CD4-positive, alpha-beta T cell treated with Interleukin-4 for 1 hour (primary cell): ENCODE measurements around the gene SMIM13.
"Not testable (repeated sequence)": the region's sequence is repeated elsewhere in the genome, so short reads cannot be mapped to it uniquely, and the experiment has no call there.

ENCODE experiments used
- DNase-seq, 2 donors: peaks; one replicate each; pipeline ENCODE4 v3.0.0-alpha.2; 2020 to 2022

Gene SMIM13

DNA sequence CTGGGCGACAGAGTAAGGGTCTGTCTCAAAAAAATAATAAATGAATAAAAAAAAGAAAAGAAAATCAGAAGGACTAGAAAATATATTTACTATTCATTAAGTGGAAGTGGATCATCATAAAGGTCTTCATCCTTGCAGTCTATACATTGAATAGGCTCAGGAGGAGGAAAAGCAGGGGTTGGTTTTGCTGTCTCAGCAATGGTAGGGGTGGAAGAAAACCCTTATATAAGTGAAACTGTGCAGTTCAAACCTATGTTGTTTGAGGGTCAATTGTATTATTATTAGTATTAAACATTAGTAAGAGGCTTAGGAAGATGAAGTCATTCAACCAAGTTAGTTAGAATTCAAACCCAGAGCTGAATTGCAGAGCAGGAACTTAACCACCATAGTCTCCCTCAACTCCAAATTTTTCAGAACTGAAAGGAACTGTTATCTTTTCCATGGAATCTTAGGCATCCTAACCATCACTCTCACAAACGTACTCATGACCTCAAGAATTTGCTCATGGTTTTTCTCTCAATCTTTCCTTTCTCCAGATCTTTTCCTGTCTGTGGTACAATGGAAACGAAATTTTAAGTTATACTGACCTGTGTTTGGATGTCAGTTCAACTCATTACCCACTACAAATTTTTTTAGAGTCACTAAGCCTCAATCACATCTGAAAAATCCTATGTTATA is 7.7 kb upstream of the SMIM13 start:
- no peak for DNase-seq

DNA sequence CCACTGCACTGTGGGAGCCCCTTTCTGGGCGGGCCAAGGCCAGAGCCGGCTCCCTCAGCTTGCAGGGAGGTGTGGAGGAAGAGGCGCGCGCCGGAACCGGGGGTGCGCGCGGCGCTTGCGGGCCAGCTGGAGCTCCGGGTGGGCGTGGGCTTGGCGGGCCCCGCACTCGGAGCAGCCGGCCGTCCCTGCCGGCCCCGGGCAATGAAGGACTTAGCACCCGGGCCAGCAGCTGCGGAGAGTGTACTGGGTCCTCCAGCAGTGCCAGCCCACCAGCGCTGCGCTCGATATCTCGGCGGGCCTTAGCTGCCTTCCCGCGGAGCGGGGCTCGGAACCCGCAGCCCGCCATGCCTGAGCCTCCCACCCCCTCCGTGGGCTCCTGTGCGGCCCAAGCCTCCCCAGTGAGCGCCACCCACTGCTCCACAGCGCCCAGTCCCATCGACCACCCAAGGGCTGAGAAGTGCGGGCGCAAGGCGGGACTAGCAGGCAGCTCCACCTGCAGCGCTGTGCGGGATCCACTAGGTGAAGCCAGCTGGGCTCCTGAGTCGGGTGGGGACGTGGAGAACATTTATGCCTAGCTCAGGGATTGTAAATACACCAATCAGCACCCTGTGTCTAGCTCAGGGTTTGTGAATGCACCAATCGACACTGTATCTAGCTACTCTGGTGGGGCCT is 6.4 kb upstream of the SMIM13 start:
- DNase-seq, result not testable (repeated sequence)

DNA sequence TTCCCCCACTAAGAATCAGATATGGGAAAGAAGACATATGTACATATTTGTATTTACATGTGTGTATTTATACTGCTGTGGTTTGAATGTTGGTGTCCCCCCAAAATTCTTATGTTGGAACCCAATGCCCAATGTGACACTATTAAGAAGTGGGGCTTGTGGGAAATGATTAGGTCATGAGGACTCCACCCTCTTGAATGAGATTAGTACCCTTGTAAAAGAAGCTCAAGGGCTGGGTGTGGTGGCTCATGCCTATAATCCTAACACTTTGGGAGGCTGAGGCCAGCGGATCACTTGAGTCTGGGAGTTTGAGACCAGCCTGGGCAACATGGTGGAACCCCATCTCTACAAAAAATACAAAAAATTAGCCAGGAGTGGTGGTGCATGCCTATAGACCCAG is 3.9 kb upstream of the SMIM13 start:
- DNase-seq, result no peak

DNA sequence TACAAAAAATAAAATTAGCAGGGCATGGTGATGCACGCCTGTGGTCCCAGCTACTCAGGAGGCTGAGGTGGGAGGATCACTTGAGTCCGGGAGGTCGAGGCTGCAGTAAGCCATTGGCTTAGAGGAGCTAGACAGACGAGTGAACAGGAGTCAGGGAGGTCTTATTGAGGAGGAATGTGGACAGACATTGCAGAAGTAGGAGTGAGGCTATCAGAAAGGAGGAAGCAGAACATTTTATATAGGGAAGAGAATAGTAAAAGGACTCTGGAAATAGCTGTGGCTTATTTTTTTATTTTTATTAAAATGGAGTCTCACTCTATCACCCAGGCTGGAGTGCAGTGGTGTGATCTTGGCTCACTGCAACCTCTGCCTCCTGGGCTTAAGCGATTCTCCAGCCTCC is 2.5 kb upstream of the SMIM13 start:
- not testable (repeated sequence) for DNase-seq

DNA sequence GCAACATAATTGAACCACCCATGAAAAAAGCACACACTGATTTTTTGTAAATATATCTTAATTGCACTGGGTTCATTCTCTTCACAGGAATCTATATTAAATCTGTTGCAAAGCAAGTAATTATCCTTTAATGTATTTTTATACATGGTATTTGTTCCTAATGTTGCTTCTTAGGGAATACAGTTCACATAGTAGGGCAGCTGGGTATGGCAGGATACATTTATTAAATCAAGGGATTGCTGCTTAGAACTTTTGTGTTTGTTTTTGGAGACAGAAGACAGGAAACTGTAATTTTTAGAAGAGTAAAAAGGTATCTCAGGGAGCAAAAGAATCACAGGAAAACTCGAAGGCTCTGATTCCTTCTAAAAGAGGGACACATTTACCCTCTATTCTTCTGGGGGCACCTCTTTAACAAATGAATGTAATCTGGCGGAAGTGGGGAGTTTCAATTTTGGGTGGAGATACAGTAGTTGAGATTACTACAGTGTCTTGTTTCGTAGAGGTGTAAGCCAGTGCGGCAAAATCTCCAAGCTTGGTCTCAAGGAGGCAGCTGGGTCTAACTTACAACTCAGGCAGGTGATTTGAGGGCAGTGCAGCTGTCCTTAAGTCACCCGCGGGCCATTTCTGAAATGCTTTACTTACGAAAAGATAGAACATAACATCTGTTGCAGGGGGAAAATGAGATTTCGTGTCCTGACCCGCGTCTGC is 812 bp upstream of the SMIM13 start:
- DNase-seq, result peak in 1 of 2 donors; percentile 54

DNA sequence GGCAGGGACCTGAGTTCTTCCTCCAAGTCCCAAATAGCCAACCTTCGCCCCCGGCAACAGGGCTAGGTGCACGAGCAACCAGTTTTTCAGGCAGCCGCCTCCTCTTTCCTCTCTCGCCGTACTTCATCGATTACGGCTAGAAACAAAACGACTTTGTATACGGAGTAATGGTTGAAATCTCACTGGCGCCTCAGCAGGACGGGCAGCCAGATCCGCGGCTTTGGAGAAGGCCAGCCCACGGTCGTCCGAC is 333 bp upstream of the SMIM13 start:
- DNase-seq, result no peak

DNA sequence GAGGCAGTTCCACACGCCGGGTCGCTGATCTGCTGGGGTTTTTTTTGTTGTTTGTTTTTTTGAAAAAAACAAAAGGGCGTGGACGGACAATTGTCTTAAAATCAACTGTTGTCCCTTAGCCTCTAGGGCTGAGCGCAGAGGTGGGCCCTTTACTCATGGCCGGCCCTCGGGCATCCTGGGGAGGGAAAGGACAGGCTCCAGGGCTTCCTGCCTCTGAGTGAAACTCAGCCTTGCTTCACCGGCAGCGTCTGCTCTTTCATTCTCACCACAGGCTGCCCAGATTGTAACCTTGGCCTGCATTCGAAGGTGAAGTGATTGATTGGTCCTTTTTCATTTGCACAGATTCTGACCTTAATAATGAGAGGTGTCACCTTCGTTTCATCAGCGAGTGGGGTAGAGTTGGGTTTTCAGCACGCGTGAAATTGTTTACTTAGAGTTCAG is 797 bp downstream of the SMIM13 start:
- DNase-seq, result peak; percentile 27 to 50

DNA sequence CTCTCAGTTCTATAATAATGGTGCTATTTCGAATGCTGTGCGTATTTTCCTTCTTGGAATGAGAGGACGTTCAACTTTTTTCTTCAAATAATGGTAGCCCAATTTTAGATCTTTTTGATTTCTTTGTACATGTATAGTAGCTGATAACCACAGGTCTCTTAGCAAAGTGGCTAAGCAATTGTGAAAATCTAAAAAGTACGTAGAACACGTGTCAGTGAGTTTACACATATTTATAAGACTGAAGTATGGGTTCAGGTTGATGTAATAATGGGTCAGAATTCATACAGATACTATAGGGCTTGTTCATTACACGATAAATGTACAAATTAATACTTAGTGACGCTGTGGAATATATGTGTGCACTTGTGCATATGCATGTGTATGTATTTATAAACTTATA is 1.3 kb downstream of the SMIM13 start:
- DNase-seq, result no peak

DNA sequence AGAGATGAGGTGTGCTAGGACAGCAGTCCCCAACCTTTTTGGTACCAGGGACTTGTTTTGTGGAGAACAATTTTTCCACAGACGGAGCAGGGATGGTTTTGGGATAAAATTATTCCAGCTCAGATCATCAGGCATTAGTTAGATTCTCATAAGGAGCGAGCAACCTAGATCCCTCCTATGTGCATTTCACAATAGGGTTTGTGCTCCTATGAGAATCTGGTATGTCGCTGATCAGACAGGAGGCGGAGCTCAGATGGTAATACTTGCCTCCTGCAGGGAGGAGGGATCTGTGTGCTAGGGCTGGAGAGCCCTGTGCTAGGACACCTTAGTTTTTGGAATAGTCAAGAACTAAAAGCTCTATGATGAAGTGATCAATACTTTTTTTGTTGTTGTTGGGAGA is 2.5 kb downstream of the SMIM13 start:
- DNase-seq, result no peak

DNA sequence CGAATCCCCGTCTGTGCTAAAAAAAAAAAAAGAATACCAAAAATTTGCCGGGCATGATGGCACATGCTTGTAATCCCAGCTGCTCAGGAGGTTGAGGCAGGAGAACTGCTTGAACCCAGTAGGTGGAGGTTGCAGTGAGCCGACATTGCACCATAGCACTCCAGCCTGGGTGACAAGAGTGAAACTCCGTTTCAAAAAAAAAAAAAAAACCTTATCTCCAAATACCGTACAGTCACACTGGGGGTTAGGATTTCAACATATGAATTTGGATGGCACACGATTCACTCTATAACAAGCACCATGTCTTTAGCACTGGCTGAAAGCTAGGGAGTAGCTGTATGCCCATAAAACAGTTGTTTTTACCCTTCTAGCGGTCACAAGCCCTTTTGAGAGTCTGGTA is 3.8 kb downstream of the SMIM13 start:
- DNase-seq, result no peak

DNA sequence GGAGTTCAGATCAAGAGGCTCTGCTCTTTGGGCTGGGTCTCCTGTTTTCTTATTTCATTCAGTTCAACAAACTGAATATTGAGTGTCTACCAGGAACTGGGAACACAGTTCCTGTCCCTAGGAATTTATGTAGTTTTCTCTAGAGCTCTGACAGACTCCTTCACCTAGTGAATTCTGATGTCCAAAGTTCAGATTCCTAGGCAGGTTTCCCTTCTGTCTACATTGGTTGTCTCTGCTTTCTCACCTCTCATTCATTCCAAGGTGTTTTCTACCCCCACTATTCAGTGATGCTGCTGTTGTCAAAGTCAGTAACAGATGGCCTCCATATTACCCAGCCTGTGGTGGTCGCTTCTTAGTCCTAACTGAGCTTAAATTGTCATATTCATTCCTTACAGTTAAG is 4.4 kb downstream of the SMIM13 start:
- DNase-seq, result no peak

DNA sequence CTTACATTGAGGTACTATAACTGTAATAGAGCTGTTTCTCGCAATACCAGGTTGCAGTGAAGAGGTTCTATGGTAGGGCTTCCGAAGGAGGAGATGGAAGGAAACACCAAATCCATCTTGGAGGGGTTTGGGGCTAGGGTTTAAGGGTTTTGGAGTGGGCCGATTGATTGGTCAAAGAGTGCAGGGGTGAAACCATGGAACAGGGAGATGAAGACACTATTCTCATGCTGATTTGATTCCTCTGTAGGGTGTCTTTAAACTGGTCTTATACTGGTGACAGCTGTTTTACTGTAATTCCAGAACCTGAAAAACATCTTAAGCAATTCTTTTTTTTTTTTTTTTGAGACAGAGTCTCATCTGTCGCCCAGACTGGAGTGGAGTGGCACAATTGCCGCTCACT is 7.8 kb downstream of the SMIM13 start:
- no peak for DNase-seq

DNA sequence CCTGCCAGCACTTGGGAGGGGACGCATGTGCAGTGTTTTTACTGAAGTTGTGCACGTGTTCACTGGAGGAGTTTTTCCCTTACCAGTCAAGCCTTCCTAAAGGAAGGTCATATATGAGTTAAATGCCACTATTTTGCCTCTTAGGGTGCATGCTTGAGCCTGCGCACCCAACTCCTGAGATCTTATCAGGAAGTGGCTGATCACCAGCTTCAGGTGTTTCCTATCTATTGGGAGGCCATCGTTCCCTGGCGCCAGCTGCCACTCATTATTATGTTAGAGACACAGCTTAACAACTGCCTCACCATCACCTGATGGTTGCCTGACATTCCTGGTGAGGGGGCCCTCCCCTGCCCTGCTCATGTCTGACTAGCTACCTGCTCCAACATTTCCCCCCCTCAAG is 9.4 kb downstream of the SMIM13 start:
- no peak for DNase-seq

DNA sequence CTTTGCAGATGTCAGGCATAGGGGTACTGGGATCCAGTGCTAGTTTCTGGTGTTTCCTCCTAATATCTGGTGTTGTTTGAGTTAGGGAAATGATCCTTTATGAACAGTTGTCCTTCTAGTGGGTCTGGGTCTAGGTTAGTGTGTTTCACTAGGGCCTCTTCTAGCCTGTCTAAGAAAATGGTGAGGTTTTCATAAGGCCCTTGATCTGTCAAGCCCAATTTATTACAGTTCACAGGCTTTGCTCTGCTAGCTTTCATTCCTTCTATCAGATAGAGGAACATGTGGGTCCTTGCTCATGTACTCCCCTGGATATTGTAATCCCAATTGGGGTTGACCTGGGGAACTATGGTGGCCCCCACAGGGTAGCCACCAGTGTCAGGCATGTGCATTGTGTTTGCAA is 15.1 kb downstream of the SMIM13 start:
- no peak for DNase-seq

DNA sequence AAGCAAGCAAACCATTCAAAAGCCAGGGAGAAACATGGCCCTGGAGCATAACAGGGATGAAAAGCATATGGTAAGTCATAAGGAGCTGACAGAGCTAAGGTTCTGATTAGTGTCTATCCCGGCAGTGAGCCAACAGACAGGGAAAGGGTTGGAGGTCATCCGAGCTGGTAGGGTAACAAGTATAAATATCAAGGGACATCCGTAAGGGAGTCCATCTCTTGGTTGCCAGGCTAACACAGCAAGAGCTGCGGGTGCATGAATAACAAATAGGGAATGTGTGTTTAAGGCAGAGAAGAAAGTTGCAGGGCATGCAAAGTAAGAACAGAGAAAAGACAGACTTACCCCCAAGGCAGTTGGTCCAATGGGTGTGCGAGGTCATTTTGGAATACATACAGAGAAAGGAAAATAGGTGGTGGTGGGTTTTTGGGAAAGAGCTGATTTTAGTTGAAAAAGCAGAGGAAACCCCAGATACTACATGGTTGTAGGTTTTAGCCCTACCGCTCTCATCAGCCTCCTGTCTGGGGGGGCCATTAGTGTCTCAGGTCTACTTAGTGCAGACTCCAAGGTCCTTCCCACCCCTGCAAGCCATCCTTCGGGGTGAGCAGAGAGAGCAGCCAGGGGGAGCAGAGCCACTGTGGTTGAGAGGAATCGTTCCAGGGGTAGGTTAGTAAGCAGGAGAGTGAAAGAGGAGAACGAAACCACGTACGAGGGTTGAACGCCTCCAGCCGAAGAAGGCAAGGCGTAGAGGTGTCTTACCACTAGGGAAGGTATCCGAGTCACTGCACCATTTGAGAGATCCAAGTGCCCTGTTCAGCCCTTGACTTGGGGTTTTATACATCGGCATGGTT is 17.5 kb downstream of the SMIM13 start, which contains the start of gene ERVFRD-1:
Gene ERVFRD-1 (minus strand): TSS at position 805 of the 848 bp plus-strand sequence. CDS start 6,415 bp downstream, outside the sequence.
- no peak for DNase-seq

DNA sequence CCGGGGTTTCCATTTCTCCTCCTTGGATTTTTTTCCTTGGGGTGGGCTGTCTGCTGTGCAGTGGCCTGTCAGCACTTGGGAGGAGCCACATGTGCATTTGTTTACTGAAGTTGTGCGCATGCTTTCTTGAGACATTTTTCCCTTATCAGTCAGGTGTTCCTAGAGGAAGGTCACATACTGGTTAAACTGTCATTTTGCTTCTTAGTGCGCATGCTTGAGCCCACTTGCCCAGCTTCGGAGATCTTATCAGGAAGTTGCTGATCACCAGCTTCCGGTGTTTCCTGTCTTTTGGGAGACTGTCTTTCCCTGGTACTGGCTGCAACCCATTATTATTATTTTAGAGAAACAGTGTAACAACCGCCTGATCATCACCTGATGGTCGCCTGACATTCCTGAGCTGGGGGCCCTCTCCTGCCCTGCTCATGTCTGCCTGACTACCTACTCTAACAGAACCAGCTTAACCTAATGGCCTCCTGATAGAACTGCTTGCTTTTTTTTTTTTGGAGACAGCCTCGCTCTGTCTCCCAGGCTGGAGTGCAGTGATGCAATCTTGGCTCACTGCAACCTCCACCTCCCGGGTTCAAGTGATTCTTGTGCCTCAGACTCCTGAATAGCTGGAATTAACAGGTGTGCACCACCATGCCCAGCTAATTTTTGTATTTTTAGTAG is 18.3 kb downstream of the SMIM13 start:
- DNase-seq, result no peak

DNA sequence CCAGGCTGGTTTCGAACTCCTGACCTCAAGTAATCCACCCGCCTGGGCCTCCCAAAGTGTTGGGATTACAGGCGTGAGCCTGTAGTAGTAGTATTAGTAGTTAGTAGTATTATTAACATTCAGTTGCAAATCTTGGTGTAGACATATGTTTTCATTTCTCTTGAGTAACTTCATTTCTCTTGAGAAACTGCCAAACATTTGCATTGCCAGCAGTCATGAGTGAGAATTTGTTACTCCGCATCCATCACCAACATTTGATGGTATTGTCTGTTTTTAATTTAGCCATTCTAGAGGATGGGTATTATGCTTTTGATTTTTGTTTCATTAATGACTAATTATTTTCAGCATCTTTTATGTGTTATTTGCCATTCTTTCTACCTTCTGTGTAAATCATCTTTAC is 19.4 kb downstream of the SMIM13 start:
- DNase-seq, result no peak

DNA sequence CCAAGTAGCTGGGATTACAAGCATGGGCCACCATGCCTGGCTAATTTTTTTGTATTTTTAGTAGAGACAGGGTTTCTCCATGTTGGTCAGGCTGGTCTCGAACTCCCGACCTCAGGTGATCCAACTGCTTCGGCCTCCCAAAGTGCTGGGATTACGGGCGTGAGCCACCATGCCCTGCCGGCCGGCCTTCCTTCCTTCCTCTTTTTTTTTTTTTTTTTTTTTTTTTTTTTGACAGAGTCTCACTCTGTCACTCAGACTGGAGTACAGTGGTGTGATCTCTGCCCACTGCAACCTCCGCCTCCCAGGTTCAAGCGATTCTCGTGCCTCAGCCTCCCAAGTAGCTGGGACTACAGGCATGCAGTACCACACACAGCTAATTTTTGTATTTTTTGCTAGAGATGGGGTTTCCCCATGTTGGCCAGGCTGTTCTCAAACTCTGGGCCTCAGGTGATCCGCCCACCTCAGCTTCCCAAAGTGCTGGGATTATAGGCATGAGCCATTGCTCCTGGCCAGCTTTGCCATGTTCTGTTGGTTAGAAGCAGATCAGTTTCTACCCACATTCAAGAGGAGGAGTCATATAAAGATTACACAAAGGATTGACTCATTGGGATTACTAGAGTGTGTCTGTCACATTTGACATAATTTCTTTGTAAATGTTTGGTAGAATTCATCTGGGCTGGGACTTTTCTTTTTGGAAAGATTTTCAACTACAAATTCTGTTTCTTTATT is 22.3 kb downstream of the SMIM13 start:
- not testable (repeated sequence) for DNase-seq

DNA sequence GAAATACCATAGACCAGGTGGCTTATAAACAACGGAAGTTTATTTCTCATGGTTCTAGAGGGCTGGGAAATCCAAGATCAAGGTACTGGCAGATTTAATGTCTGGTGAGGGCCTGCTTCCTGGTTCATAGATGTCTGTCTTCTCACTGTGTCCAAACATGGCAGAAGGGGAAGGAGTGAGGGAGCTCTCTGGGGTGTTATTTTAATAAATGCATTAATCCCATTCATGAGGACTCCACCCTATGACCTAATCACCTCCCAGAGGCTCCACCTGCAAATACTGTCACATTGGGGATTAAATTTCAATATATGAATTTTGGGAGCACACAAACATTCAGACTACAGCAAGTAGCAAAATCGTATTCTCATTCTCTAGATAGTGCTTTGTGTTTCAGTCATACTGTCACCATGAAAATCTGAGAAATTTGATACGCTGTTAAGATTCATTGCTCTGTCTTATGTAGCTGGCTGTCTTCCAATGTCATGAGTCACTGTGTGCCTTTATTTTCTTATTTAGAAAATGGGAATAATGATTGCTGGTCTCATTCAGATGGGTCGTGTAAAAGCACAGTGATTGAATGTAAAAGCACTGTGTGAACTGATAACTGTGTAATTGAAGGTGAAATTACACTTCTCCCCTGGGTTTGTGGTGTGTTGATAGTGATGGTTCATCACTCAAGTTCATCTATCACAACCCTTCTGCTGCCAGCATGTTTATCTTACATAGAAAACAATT is 26.8 kb downstream of the SMIM13 start:
- no peak for DNase-seq

DNA sequence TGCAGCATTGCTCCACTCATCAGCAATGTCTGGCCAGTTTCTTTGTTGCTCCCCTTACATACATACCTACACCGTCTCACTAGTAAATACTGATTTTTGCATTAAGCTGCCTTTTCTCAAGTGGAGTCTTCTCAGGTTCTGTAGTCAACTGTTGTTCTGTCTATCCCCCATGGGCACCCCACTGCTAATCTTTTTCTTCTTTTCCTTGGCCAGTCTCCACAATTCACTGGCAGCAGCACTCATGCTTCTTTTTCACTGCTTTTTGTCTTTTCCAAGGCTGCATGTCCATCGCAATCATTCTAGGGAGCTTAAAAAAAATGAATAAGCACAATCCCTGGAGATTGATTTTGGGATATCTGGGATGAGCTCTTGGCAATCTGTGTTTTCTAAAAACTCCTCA is 28.2 kb downstream of the SMIM13 start:
- DNase-seq, result no peak

DNA sequence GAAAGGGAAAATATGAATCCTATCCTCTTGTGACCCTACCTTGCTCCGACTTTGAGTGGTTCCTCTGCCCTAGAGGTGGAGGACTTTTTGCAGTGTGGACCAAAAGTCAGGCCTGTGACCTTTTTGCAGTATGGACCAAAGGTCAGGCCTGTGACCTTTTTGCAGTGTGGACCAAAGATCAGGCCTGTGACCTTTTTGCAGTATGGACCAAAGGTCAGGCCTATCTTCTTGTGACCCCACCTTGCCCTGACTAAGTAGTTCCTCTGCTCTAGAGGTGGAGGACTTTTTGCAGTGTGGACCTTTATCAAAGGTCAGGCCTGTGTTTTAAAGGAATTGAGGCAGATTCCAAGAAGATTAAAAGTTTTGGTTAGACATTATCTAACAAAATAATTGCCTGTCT is 28.7 kb downstream of the SMIM13 start:
- DNase-seq, result no peak
